EH (cell line): ENCODE results near the gene ZHX3.

ENCODE experiments used
- DNase-seq: peaks from one replicate; pipeline ENCODE4 v3.0.0-alpha.2; 2015; ENCODE audit warnings: low read depth

Gene ZHX3

GRCh38 chr20:41352666-41353065 lies 35.1 kb upstream of the ZHX3 start:
- no peak for DNase-seq

- no peak for DNase-seq
Observed at GRCh38 chr20:41352106-41352505, 34.6 kb upstream of the ZHX3 start.

GRCh38 chr20:41350408-41350962 lies 33.0 kb upstream of the ZHX3 start:
- no peak for DNase-seq

GRCh38 chr20:41349943-41350342 lies 32.4 kb upstream of the ZHX3 start:
- no peak for DNase-seq

GRCh38 chr20:41349266-41349665 lies 31.7 kb upstream of the ZHX3 start:
- DNase-seq = no peak

GRCh38 chr20:41348430-41349172 lies 31.1 kb upstream of the ZHX3 start:
- no peak for DNase-seq

- DNase-seq = no peak
Observed at GRCh38 chr20:41347523-41348429, 30.2 kb upstream of the ZHX3 start.

- no peak for DNase-seq
Observed at GRCh38 chr20:41345729-41346067, 28.2 kb upstream of the ZHX3 start.

- no peak for DNase-seq
Observed at GRCh38 chr20:41344938-41345728, 27.6 kb upstream of the ZHX3 start.

- DNase-seq = no peak
Observed at GRCh38 chr20:41344477-41344876, 26.9 kb upstream of the ZHX3 start.

GRCh38 chr20:41342474-41343464 lies 25.2 kb upstream of the ZHX3 start:
- DNase-seq = no peak

GRCh38 chr20:41340327-41341055 lies 23.0 kb upstream of the ZHX3 start, which contains the start of gene LPIN3:
Gene LPIN3 (plus strand): TSS chr20:41340821. CDS start chr20:41345804, 4,983 bp downstream.
- peak; percentile 93 for DNase-seq

- peak; percentile 73 for DNase-seq
Observed at GRCh38 chr20:41339957-41340326, 22.4 kb upstream of the ZHX3 start.

- no peak for DNase-seq
Observed at GRCh38 chr20:41336711-41337492, 19.4 kb upstream of the ZHX3 start.

GRCh38 chr20:41335591-41335990 lies 18.1 kb upstream of the ZHX3 start:
- DNase-seq = no peak

GRCh38 chr20:41334443-41335421 lies 17.2 kb upstream of the ZHX3 start:
- peak; percentile 59 for DNase-seq

GRCh38 chr20:41334036-41334435 lies 16.5 kb upstream of the ZHX3 start:
- DNase-seq = no peak

- no peak for DNase-seq
Observed at GRCh38 chr20:41331731-41332130, 14.2 kb upstream of the ZHX3 start.
